ENCODE results near the gene C5. TPM values are rescaled to one million over a fixed set of nuclear protein-coding genes. Genes with fewer than 3 reads are reported as not detected.

C5 gene
- total RNA-seq, 1 donor = 3.9 TPM

DNA sequence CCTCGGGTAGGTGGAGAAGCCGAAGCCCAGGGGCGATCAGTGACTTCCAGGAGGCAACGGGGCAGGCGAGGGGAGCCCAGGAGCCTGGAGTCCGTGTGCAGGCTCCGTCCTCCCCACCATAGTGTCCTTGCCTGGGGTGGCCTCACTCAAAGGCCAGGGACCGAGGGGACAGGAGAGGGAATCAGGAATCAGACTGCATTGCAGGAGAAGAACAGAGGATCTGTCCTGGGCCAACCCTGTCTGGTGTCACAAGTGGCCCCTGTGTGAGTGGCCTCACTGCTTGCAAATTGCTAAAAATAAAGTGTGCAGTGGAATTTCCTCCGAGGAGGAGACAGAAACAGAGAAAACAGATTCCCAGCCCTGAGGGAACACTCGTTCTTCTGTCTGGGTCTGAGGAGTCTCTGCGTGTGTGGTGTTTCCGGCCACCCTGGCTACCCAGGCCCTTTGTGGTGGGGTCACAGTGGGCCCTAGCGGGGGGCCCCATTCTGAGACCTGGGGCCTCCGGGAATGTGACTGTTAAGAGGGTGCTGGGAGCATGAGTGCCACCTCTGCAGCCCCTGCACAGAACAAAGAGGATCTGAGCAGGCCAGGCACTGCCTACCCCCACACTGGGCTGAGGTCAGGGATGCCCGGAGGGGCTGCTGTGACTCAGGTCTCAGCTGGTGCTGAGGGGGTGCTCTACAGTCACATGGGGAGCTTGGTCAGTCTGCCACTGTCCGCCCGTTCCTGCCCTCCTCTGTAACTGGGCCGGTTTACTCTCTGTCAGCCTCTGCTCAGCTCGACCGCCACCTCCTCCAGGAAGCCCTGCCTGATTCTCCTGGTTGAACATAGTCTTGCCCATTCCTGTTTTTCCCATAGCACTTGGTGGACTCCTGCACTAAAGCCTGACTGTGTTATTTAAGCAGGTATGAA, 130.9 kb downstream of the C5 start:
- DNase-seq (ENCODE audit: low read depth) = peak; percentile 47
- no peak overlapping the region for H3K4me3 ChIP-seq (ENCODE audit: low read depth, low read length)
- TF ChIP-seq, protein P1, sequence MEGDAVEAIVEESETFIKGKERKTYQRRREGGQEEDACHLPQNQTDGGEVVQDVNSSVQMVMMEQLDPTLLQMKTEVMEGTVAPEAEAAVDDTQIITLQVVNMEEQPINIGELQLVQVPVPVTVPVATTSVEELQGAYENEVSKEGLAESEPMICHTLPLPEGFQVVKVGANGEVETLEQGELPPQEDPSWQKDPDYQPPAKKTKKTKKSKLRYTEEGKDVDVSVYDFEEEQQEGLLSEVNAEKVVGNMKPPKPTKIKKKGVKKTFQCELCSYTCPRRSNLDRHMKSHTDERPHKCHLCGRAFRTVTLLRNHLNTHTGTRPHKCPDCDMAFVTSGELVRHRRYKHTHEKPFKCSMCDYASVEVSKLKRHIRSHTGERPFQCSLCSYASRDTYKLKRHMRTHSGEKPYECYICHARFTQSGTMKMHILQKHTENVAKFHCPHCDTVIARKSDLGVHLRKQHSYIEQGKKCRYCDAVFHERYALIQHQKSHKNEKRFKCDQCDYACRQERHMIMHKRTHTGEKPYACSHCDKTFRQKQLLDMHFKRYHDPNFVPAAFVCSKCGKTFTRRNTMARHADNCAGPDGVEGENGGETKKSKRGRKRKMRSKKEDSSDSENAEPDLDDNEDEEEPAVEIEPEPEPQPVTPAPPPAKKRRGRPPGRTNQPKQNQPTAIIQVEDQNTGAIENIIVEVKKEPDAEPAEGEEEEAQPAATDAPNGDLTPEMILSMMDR (IDR thresholded peaks at IDR 0.05; ENCODE audit: insufficient read depth, low read depth, low read length) = no peak

DNA sequence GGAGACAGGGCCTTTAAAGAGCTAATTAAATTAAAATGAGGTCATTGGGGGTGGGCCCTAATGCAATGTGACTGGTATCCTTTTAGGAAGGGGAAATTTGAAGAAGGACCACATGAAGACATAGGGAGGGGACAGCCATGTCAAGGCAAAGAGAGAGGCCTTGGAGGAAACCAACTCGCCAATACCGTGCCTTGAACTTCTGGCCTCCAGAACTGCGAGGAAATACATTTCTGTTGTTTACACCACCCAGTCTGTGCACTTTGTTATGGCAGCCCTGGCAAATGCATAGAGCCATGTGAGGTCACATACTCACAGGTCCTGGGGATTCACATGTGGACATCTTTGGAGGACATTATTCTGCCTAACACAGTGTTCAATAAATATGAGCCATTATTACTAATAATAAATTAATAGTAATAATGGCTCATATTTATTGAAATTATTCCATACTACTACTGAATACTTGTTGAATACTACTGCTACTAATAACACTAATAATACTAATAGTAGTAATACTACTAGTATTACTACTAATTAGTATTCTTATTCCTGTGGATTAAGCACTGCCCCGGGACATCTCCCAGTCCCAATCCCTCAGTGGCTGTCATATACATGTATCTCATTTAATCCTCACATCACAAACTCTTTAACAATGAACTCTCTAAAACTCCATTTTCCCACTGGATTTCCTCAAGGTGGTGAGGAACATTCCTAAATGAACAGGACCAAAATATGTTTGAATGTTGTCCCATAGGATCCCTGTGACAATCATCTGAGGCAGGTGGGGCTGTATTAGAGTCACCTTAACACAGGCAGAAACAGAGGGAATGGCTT, 131.9 kb downstream of the C5 start:
- TF ChIP-seq, protein P1 (IDR thresholded peaks at IDR 0.05; ENCODE audit: insufficient read depth, low read depth, low read length) = no peak
- no peak overlapping the region for H3K4me3 ChIP-seq (ENCODE audit: low read depth, low read length)
- DNase-seq (ENCODE audit: low read depth) = no peak

DNA sequence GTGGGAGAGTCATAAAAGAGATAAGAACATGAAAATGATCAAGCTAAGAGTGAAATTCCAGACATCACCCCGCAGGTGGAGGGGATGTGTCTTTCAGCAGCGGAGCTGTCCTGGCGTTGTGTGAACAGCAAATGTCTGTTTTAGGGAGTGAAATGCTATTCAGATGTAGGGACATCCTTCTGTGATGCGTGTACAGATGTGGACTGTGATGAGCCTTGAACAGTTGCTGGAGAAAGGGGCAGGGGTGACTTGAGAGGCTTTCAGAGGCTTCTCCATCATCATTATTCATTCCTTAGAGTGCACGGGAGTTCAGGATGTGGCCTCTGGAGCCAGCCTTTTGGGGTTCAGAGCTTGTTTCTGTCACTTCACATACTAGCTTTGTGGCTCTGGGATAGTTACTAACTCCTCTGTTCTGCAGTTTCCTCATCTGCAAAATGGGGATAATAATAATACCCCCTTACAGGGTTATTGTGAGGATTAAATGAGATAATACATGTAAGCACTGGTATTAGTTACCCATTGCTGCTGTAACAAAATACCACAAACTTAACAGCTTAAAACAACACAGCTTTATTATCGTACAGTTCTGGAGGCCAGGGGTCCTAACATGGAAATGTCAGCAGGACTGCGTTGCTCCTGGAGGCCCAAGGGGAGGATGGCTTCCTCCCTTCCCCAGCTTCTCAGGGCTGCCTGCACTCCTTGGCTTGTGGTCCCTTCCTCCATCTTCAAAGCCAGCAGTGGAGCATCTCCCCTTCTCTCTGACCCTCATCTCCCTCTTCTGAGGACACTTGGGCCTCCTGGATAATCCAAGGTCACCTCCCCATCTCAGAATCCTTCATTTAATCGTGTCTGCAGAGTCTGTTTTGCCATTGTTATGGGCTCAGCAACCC, 132.8 kb downstream of the C5 start:
- no peak for DNase-seq (ENCODE audit: low read depth)
- TF ChIP-seq, protein P1 (IDR thresholded peaks at IDR 0.05; ENCODE audit: insufficient read depth, low read depth, low read length) = no peak
- H3K4me3 ChIP-seq (ENCODE audit: low read depth, low read length) = no peak overlapping the region

DNA sequence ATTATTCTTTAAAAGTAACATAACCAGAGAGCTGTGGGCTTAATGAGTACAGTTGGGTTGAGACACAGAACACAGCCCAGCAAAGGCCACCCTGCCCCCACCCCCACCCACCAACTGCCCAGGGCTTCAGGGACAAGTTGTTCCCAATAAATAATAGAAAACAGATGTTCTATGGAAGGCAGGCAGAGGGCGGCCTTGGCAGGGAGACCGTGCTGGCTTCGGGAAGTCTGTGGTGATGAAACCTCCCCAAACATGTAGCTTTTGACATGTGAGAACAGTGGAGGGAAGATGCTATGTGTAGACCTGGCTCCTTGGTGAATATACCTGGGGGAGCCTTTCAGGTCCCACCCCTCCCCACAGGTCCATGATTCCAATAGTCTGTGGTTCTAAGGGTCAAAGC, 133.5 kb downstream of the C5 start:
- TF ChIP-seq, protein P1 (IDR thresholded peaks at IDR 0.05; ENCODE audit: insufficient read depth, low read depth, low read length) = peak; percentile 34
- no peak overlapping the region for H3K4me3 ChIP-seq (ENCODE audit: low read depth, low read length)
- peak; percentile 95 for DNase-seq (ENCODE audit: low read depth)

DNA sequence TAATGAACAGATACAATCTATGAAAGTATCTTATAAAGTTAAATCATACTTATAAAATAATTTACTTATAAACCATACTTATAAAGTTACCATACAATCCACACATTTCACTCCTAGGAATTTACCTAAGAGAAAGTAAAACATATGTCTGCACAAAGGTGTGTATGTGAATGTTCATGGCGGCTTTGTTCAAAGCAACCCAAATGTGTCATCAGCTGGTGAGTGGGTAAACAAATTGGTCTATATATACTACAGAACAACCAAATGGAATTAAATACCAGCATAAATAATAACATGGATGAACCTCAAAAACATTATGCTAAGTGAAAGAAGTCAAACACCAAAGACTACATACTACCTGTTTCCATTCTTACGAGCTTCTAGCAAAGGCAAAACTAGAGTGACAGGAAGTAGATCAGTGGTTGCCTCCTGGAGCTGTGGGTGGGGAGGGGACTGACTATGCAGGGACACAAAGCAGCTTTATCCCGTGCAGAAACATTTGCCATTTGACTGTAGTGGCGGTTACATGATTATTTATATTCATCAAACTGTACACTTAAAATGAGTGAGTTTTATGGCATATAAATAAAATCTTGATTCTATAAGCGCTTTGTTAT, 134.1 kb downstream of the C5 start:
- TF ChIP-seq, protein P1 (IDR thresholded peaks at IDR 0.05; ENCODE audit: insufficient read depth, low read depth, low read length) = no peak
- DNase-seq (ENCODE audit: low read depth) = no peak
- no peak overlapping the region for H3K4me3 ChIP-seq (ENCODE audit: low read depth, low read length)

DNA sequence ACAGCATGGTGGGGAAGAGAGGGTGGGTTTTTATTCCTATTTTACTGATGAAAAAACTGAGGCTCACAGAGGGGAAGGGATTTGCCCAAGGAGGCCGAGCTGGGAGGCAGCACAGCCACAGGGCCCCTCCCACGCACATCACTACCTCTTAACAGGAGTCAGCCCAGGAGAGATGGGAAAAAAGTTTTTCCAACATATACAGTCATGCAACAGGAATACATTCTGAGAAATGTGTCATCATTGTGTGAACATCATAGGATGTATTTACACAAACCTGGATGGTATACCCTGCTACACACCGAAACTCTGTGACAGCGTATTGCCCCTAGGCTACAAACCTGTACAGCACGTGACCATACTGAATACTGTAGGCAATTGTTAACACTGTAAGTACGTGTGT, 135.1 kb downstream of the C5 start:
- TF ChIP-seq, protein P1 (IDR thresholded peaks at IDR 0.05; ENCODE audit: insufficient read depth, low read depth, low read length) = no peak

More for the DNA sequence above, 135.1 kb downstream of the C5 start:
- no peak overlapping the region for H3K4me3 ChIP-seq (ENCODE audit: low read depth, low read length)
- no peak for DNase-seq (ENCODE audit: low read depth)
